Panc1 (cell line): Measurements from ENCODE around the gene CCDC169. TPM values are rescaled to one million over a fixed set of nuclear protein-coding genes. Genes with fewer than 3 reads are reported as not detected.

Source experiments
- ATAC-seq: fragments of 200-7000 bp; cut with Tn5 transposase; 2 replicates; pipeline ENCODE4 v1.9.1; 2020; ENCODE audit warnings: mild to moderate bottlenecking, moderate library complexity
- BruUV-seq: library from RNA; stranded (reverse); fragments of 400-500 nt; replicated peaks from 2 replicates; lab custom pipeline; 2021; lab: Mats Ljungman, UMichigan
- CTCF ChIA-PET: fragments of 300-600 bp; sonication (Branson Sonifier 250); formaldehyde crosslinking; loops from one replicate; lab custom pipeline; 2022; ENCODE audit warnings: antibody characterized with exemption; lab: Charles Lee
- POLR2A ChIA-PET: fragments of 300-600 bp; sonication (Branson Sonifier 250); formaldehyde crosslinking; loops from one replicate; lab custom pipeline; 2022; ENCODE audit warnings: antibody characterized with exemption; lab: Charles Lee
- DNase-seq: peaks from one replicate; pipeline ENCODE4 v3.0.0-alpha.2; 2010; ENCODE audit warnings: low read depth, low spot score
- H3K27ac ChIP-seq: 2 replicates; pipeline ENCODE4 v1.5.1; 2011; ENCODE audit warnings: mild to moderate bottlenecking, low read length, inconsistent platforms
- H3K27me3 ChIP-seq: fragments of 200-500 bp; sonication (Bioruptor generic); 2 replicates; pipeline ENCODE4 v1.6.0; 2014; ENCODE audit warnings: low read length, inconsistent platforms; ENCODE audit not compliant: control insufficient read depth, insufficient read depth
- H3K36me3 ChIP-seq: fragments of 200-500 bp; sonication (Bioruptor generic); 2 replicates; pipeline ENCODE4 v1.5.1; 2014; ENCODE audit warnings: inconsistent platforms, mild to moderate bottlenecking, low read length, moderate library complexity; ENCODE audit not compliant: control insufficient read depth, insufficient read depth
- H3K4me1 ChIP-seq: 2 replicates; pipeline ENCODE4 v1.5.1; 2011; ENCODE audit warnings: inconsistent platforms, mild to moderate bottlenecking, low read length, moderate library complexity; ENCODE audit not compliant: control insufficient read depth, insufficient read depth
- H3K4me3 ChIP-seq, 2 experiments: 2 replicates each; pipeline ENCODE4 v1.5.1; 2011 to 2012; ENCODE audit warnings: low read depth in 2 of 2, low read length in 2 of 2, mild to moderate bottlenecking in 2 of 2, inconsistent platforms in 1 of 2, moderate library complexity in 1 of 2
- H3K9me3 ChIP-seq: fragments of 200-500 bp; sonication (Bioruptor generic); 2 replicates; pipeline ENCODE4 v1.5.1; 2014; ENCODE audit warnings: low read depth, mild to moderate bottlenecking, inconsistent platforms, low read length, moderate library complexity; ENCODE audit not compliant: control insufficient read depth, insufficient read depth
- POLR2AphosphoS5 ChIP-seq: IDR thresholded peaks from 2 replicates; pipeline ENCODE4 v1.6.1; 2012; ENCODE audit warnings: mild to moderate bottlenecking, low read depth, low read length, moderate library complexity
- REST ChIP-seq, 2 experiments: IDR thresholded peaks; 2 replicates each; pipeline ENCODE4 v1.6.1; 2011 to 2012; ENCODE audit warnings: low read depth in 2 of 2, control low read depth in 1 of 2, low read length in 1 of 2, mild to moderate bottlenecking in 1 of 2, moderate library complexity in 1 of 2; ENCODE audit not compliant: insufficient read depth in 1 of 2
- SIN3A ChIP-seq: IDR thresholded peaks from 2 replicates; pipeline ENCODE4 v1.6.1; 2012; ENCODE audit warnings: low read depth, mild to moderate bottlenecking, low read length, moderate library complexity, borderline replicate concordance; ENCODE audit not compliant: insufficient read depth
- TCF7L2 ChIP-seq: IDR thresholded peaks from 2 replicates; pipeline ENCODE4 v1.6.1; 2011; ENCODE audit warnings: mild to moderate bottlenecking, low read depth, low read length, inconsistent platforms
- in situ Hi-C: cut with HindIII; loops from 2 replicates; pipeline ENCODE4 v1.10.0; 2016; ENCODE audit warnings: low sequenced_read_pairs, low pct_unique_long_range_greater_than_20kb
- intact Hi-C: fragments of 100-400 bp; cut with micrococcal nuclease; formaldehyde crosslinking; loops from one replicate; pipeline ENCODE4 v1.10.0; 2022; ENCODE audit not compliant: unreplicated experiment
- total RNA-seq: library from RNA; stranded (reverse); gene quantifications from one replicate; pipeline ENCODE4 v1.2.1, GENCODE V29; 2021; ENCODE audit not compliant: unreplicated experiment
- TF ChIP-seq, protein P1 (sequence below): fragments of 450-650 bp; IDR thresholded peaks from 2 replicates; pipeline ENCODE4 v1.5.1; 2017; ENCODE audit warnings: mild to moderate bottlenecking

CCDC169 gene
- total RNA-seq, 1 experiment from 2014 or later: 2.3 TPM

DNA sequence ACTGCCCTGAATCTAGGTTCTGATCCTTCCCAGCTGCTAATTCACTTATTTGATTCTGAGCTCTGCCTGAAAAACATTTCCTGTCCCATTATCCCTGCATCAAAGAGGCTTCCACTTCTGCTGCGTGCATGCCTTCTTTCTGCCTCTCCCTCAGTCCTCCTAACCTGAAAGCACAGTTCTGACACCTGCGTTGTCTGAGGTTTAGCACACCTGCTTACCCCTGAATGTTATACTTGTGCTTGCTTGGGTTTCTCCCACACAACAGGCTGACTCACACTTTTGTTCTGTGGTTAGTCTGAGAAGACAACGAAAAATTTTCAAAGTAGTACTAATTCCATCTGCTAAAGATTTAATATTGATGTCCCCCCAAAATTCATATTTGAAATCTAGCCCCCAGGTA is 80.2 kb downstream of the CCDC169 start:
- ATAC-seq (no peak), DNase-seq (no peak)
- intact Hi-C loops (no loop called here), in situ Hi-C loops (no loop called here)
- no peak overlapping the region for H3K4me3 ChIP-seq
- ChIA-PET CTCF (no interaction called here), POLR2A (no interaction called here)
- no peaks in the 10 kb centered on the region for H3K27me3 ChIP-seq
- no TSS peak for BruUV-seq
- no peak overlapping the region for H3K27ac ChIP-seq
- no peaks in the 10 kb centered on the region for H3K9me3 ChIP-seq
- TF ChIP-seq TCF7L2: no peak
- TF ChIP-seq REST (IDR thresholded peaks at IDR 0.05; ENCODE audit: insufficient read depth in 1 of 2, low read depth in 2 of 2, low read length in 1 of 2): no peak
- no peak for TF ChIP-seq POLR2AphosphoS5
- no peaks in the 10 kb centered on the region for H3K4me1 ChIP-seq
- H3K36me3 ChIP-seq: no peaks in the 10 kb centered on the region

- BruUV-seq: no TSS peak
- no peak for TF ChIP-seq SIN3A
- no peak for TF ChIP-seq REST (IDR thresholded peaks at IDR 0.05; ENCODE audit: insufficient read depth in 1 of 2, low read depth in 2 of 2, low read length in 1 of 2)
- no peak for TF ChIP-seq TCF7L2
- TF ChIP-seq POLR2AphosphoS5: no peak
- TF ChIP-seq, protein P1, sequence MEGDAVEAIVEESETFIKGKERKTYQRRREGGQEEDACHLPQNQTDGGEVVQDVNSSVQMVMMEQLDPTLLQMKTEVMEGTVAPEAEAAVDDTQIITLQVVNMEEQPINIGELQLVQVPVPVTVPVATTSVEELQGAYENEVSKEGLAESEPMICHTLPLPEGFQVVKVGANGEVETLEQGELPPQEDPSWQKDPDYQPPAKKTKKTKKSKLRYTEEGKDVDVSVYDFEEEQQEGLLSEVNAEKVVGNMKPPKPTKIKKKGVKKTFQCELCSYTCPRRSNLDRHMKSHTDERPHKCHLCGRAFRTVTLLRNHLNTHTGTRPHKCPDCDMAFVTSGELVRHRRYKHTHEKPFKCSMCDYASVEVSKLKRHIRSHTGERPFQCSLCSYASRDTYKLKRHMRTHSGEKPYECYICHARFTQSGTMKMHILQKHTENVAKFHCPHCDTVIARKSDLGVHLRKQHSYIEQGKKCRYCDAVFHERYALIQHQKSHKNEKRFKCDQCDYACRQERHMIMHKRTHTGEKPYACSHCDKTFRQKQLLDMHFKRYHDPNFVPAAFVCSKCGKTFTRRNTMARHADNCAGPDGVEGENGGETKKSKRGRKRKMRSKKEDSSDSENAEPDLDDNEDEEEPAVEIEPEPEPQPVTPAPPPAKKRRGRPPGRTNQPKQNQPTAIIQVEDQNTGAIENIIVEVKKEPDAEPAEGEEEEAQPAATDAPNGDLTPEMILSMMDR: no peak
- ChIA-PET POLR2A (no interaction called here), CTCF (no interaction called here)
- DNase-seq: no peak
- ATAC-seq: no peak
- Histone ChIP-seq H3K27ac (no peak within 1 kb of the TSS), H3K27me3 (no peaks in the 10 kb centered on the region), H3K36me3 (no peaks in the 10 kb centered on the region), H3K4me3 (no peak within 1 kb of the TSS), H3K9me3 (no peaks in the 10 kb centered on the region), H3K4me1 (no peaks in the 10 kb centered on the region)
- intact Hi-C loops: no loop called here
- in situ Hi-C loops: no loop called here
Measured at GRCh38 chr13:36214163-36214921, 83.3 kb downstream of the CCDC169 start, which contains the start of gene SOHLH2. Gene SOHLH2, minus strand, starts transcription at chr13:36214556. Its CDS starts 30 bp downstream, at chr13:36214526.
